Measurements from ENCODE around the gene SCAPER. TPM values are rescaled to one million over a fixed set of nuclear protein-coding genes. Genes with fewer than 3 reads are reported as not detected.

The SCAPER gene
- total RNA-seq, 1 experiment from 2014 or later = 7.4 TPM

- Histone ChIP-seq H3K23me2 (ENCODE audit: insufficient read length, low read depth, low read length, poor library complexity, severe bottlenecking) (no peaks in the 10 kb centered on the region), H3K27ac (ENCODE audit: insufficient read length, low read depth, low read length) (no peak overlapping the region), H3K79me1 (ENCODE audit: insufficient read depth, low read depth, low read length, poor library complexity, severe bottlenecking) (no peaks in the 10 kb centered on the region), H3K18ac (ENCODE audit: insufficient read length, low read depth, low read length) (no peak overlapping the region), H4K20me1 (ENCODE audit: control insufficient read depth, insufficient read depth, insufficient read length) (no peaks in the 10 kb centered on the region), H3K79me2 (ENCODE audit: insufficient read depth, low read length) (no peaks in the 10 kb centered on the region), H3K9ac (ENCODE audit: extremely low read depth, insufficient read length, low read length) (no peak overlapping the region), H3K23ac (ENCODE audit: insufficient read length, low read depth, low read length) (no peak overlapping the region), H2BK120ac (ENCODE audit: low read depth, low read length, poor library complexity, severe bottlenecking) (no peak overlapping the region), H2BK12ac (ENCODE audit: insufficient read length, low read depth, low read length) (no peak overlapping the region), H2BK15ac (ENCODE audit: low read depth, low read length) (no peak overlapping the region), H3T11ph (ENCODE audit: low read length) (no peak overlapping the region), H4K91ac (ENCODE audit: insufficient read length, low read depth, low read length) (no peak overlapping the region), H2BK20ac (ENCODE audit: low read depth, low read length, poor library complexity, severe bottlenecking) (no peak overlapping the region), H3K9me3 (ENCODE audit: control insufficient read depth, low read depth, low read length) (no peaks in the 10 kb centered on the region), H2AK5ac (ENCODE audit: insufficient read length, low read length) (no peak overlapping the region), H2AFZ (ENCODE audit: low read length) (no peak overlapping the region), H3K56ac (ENCODE audit: insufficient read length, low read depth, low read length) (no peak overlapping the region), H4K8ac (replicated peaks; ENCODE audit: insufficient read length, low read depth, low read length) (no peak overlapping the region), H3K14ac (ENCODE audit: insufficient read depth, low read length) (no peak overlapping the region), H3K27me3 (ENCODE audit: insufficient read depth, low read length) (no peaks in the 10 kb centered on the region), H3K4me1 (ENCODE audit: insufficient read depth, low read length) (no peaks in the 10 kb centered on the region), H2BK5ac (ENCODE audit: insufficient read length, low read length) (no peak overlapping the region), H4K5ac (ENCODE audit: insufficient read length, low read depth, low read length) (no peak overlapping the region), H3K4ac (ENCODE audit: low read depth, low read length) (no peak overlapping the region), H3K4me2 (ENCODE audit: insufficient read depth, insufficient read length, low read length) (no peak overlapping the region)
- H3K4me1 Mint-ChIP-seq = peaks cover 0 to 7% of the 10 kb centered on the region in 2 experiments; a peak in 2 of 4 replicates
- no peaks in the 10 kb centered on the region for H3K9me3 Mint-ChIP-seq
- H3K27ac Mint-ChIP-seq = no peak overlapping the region
- H3K36me3 Mint-ChIP-seq (ENCODE audit: insufficient read depth in 1 of 3, low read depth in 3 of 3) = peaks cover 0 to 4% (median 2%) of the 10 kb centered on the region in 3 experiments; a peak in 2 of 7 replicates
- no CpG with 5 or more reads among the region's 1 CpG for WGBS (ENCODE audit: extremely low coverage, insufficient read length, low lambda C conversion rate)
- no peak for DNase-seq
- no peak overlapping the region for H3K4me3 Mint-ChIP-seq
- H3K27me3 Mint-ChIP-seq (ENCODE audit: low read depth) = no peaks in the 10 kb centered on the region
- no peak for TF ChIP-seq CTCF (conservative IDR thresholded peaks at IDR 0.05)
Observed at GRCh38 chr15:76492538-76492937, 412.6 kb downstream of the SCAPER start.

All from H9 (cell line).